Neural crest cell (in vitro differentiated cells): Measurements from ENCODE around the gene CSNK1A1. TPM values are rescaled to one million over a fixed set of nuclear protein-coding genes. Genes with fewer than 3 reads are reported as not detected.

Source experiments
- DNase-seq: peaks from one replicate; pipeline ENCODE4 v3.0.0; 2021; ENCODE audit warnings: low read depth, mixed read lengths, low spot score
- H3K27ac Mint-ChIP-seq: one replicate; pipeline ENCODE4 v1.8.0; 2021; ENCODE audit warnings: mild to moderate bottlenecking, mixed read lengths; ENCODE audit not compliant: unreplicated experiment
- H3K27me3 Mint-ChIP-seq: 2 replicates; pipeline ENCODE4 v1.8.0; 2021; ENCODE audit warnings: low read depth, mild to moderate bottlenecking, mixed read lengths
- H3K36me3 Mint-ChIP-seq: 2 replicates; pipeline ENCODE4 v1.8.0; 2021; ENCODE audit warnings: low read depth, mild to moderate bottlenecking, mixed read lengths
- H3K4me1 Mint-ChIP-seq: 2 replicates; pipeline ENCODE4 v1.8.0; 2021; ENCODE audit warnings: mixed read lengths
- H3K4me3 Mint-ChIP-seq: one replicate; pipeline ENCODE4 v1.8.0; 2021; ENCODE audit warnings: mild to moderate bottlenecking, mixed read lengths
- H3K9me3 Mint-ChIP-seq: 2 replicates; pipeline ENCODE4 v1.8.0; 2021; ENCODE audit warnings: mixed read lengths
- total RNA-seq: library from RNA; stranded (reverse); gene quantifications from 2 replicates; pipeline ENCODE4 v1.2.1, GENCODE V29; 2021
- TF ChIP-seq, protein P1 (sequence below): fragments of 200-600 bp; sonication (generic); conservative IDR thresholded peaks from 2 replicates; pipeline ENCODE4 v1.5.0; 2021; ENCODE audit warnings: antibody characterized with exemption, mild to moderate bottlenecking

CSNK1A1 gene
- total RNA-seq, 1 donor from 2014 or later: 218 TPM

- Mint-ChIP-seq H3K36me3 (no peaks in the 10 kb centered on the region), H3K27me3 (no peaks in the 10 kb centered on the region), H3K9me3 (no peaks in the 10 kb centered on the region), H3K4me1 (no peaks in the 10 kb centered on the region), H3K27ac (no peak overlapping the region), H3K4me3 (no peak overlapping the region)
- TF ChIP-seq, protein P1, sequence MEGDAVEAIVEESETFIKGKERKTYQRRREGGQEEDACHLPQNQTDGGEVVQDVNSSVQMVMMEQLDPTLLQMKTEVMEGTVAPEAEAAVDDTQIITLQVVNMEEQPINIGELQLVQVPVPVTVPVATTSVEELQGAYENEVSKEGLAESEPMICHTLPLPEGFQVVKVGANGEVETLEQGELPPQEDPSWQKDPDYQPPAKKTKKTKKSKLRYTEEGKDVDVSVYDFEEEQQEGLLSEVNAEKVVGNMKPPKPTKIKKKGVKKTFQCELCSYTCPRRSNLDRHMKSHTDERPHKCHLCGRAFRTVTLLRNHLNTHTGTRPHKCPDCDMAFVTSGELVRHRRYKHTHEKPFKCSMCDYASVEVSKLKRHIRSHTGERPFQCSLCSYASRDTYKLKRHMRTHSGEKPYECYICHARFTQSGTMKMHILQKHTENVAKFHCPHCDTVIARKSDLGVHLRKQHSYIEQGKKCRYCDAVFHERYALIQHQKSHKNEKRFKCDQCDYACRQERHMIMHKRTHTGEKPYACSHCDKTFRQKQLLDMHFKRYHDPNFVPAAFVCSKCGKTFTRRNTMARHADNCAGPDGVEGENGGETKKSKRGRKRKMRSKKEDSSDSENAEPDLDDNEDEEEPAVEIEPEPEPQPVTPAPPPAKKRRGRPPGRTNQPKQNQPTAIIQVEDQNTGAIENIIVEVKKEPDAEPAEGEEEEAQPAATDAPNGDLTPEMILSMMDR: no peak
- no peak for DNase-seq
Measured at GRCh38 chr5:149478761-149479160, 72.5 kb downstream of the CSNK1A1 start.

DNA sequence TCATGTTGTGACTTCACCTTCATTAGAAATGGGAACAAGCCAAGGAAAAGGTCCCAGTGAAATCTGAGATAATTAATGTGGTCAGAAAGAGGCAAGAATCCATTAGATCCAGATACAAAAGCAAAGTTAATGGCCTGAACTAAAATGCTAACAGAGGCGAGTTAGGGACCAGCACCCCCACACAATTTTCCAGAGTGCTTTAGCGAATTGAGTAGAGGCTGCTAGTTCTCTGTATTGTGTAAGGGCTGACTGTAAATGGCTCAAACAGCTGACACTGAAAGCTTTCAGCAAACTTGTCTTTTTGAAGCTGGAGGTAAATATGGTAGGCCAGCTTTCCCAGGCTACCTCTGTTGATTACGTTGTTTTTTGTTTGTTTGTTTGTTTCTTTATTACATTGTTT, 75.5 kb downstream of the CSNK1A1 start:
- H3K27ac Mint-ChIP-seq: no peak overlapping the region
- H3K4me1 Mint-ChIP-seq: no peaks in the 10 kb centered on the region
- DNase-seq: no peak

DNA sequence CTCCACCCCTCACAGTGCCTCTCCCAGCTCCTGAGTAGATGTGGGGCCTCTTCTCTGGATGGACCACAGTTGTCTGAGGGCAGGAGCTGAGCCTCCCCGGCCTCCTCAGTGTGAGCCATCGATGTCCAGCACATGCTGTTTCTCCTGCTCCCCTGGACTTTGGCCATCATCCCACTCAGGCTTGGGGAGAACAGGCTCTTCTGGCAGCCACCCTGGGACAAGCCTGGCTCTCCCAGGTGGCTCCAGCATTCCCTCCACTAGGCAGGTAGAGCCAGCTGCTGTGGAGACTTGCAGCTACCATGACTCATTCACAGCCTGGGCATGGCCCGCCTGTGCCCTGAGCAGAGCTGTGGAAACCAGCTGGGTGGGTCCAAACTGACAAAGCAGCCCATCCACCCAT, 77.0 kb downstream of the CSNK1A1 start:
- H3K9me3 Mint-ChIP-seq: no peaks in the 10 kb centered on the region
- TF ChIP-seq, protein P1: no peak
- DNase-seq: no peak
- no peaks in the 10 kb centered on the region for H3K27me3 Mint-ChIP-seq
- no peaks in the 10 kb centered on the region for H3K4me1 Mint-ChIP-seq
- no peak overlapping the region for H3K27ac Mint-ChIP-seq
- H3K36me3 Mint-ChIP-seq: no peaks in the 10 kb centered on the region
- H3K4me3 Mint-ChIP-seq: no peak overlapping the region

More for the DNA sequence above, 75.5 kb downstream of the CSNK1A1 start:
- Mint-ChIP-seq H3K9me3 (no peaks in the 10 kb centered on the region), H3K4me3 (no peak overlapping the region), H3K36me3 (no peaks in the 10 kb centered on the region), H3K27me3 (no peaks in the 10 kb centered on the region)
- TF ChIP-seq, protein P1: no peak

GRCh38 chr5:149473441-149473840, 77.8 kb downstream of the CSNK1A1 start:
- H3K36me3 Mint-ChIP-seq: no peaks in the 10 kb centered on the region
- TF ChIP-seq, protein P1: no peak
- no peaks in the 10 kb centered on the region for H3K4me1 Mint-ChIP-seq
- no peaks in the 10 kb centered on the region for H3K9me3 Mint-ChIP-seq
- DNase-seq: no peak
- H3K4me3 Mint-ChIP-seq: no peak overlapping the region
- no peak overlapping the region for H3K27ac Mint-ChIP-seq
- no peaks in the 10 kb centered on the region for H3K27me3 Mint-ChIP-seq

- TF ChIP-seq, protein P1: no peak
- Mint-ChIP-seq H3K27me3 (no peaks in the 10 kb centered on the region), H3K27ac (no peak overlapping the region), H3K4me1 (no peaks in the 10 kb centered on the region), H3K9me3 (no peaks in the 10 kb centered on the region), H3K4me3 (no peak overlapping the region), H3K36me3 (no peaks in the 10 kb centered on the region)
- DNase-seq: no peak
Measured at GRCh38 chr5:149472399-149472798, 78.8 kb downstream of the CSNK1A1 start.
